Ascending aorta (tissue), 2 donors: ENCODE data around the gene ATP10A. TPM values are rescaled to one million over a fixed set of nuclear protein-coding genes. Genes with fewer than 3 reads are reported as not detected.
"Not testable (repeated sequence)": the region's sequence is repeated elsewhere in the genome, so short reads cannot be mapped to it uniquely, and the experiment has no call there.

Experiments
- DNase-seq, 2 donors: peaks; one replicate each; pipeline ENCODE4 v3.0.0-alpha.2; 2019; ENCODE audit warnings: low spot score in 2 of 2
- H3K27ac ChIP-seq, 2 donors: fragments of 200-600 bp; sonication (generic); one replicate each; pipeline ENCODE4 v1.5.1; 2016 to 2017; ENCODE audit warnings: mild to moderate bottlenecking in 1 of 2
- H3K27me3 ChIP-seq: fragments of 200-600 bp; sonication (generic); one replicate; pipeline ENCODE4 v1.5.1; 2017
- H3K36me3 ChIP-seq, 2 donors: fragments of 200-600 bp; sonication (generic); one replicate each; pipeline ENCODE4 v1.5.1; 2016
- H3K4me1 ChIP-seq, 2 donors: fragments of 200-600 bp; sonication (generic); one replicate each; pipeline ENCODE4 v1.5.1; 2016 to 2017; ENCODE audit warnings: mild to moderate bottlenecking in 1 of 2
- H3K4me3 ChIP-seq, 2 donors: fragments of 200-600 bp; sonication (generic); one replicate each; pipeline ENCODE4 v1.5.1; 2016 to 2017; ENCODE audit warnings: mild to moderate bottlenecking in 1 of 2
- H3K9me3 ChIP-seq, 2 donors: fragments of 200-600 bp; sonication (generic); one replicate each; pipeline ENCODE4 v1.5.1; 2016
- intact Hi-C: fragments of 100-400 bp; cut with DNase I; formaldehyde crosslinking; loops from one replicate; pipeline ENCODE4 v1.15.1; 2023
- total RNA-seq: library from RNA; depleted of rRNA; stranded (reverse); fragments of >200 nt; gene quantifications from one replicate; pipeline ENCODE4 v1.1.0, GENCODE V29; 2016
- TF ChIP-seq, protein P1 (sequence below), 3 experiments: fragments of 200-600 bp in 2 of 3; fragments of 450-650 bp in 1 of 3; sonication (generic) in 2 of 3; IDR thresholded peaks; one replicate each; pipeline ENCODE4 v1.5.1; 2016 to 2019; ENCODE audit warnings: antibody characterized with exemption in 3 of 3, mild to moderate bottlenecking in 1 of 3, moderate library complexity in 1 of 3

Gene ATP10A
- total RNA-seq, 1 donor from 2014 or later = 26.7 TPM

DNA sequence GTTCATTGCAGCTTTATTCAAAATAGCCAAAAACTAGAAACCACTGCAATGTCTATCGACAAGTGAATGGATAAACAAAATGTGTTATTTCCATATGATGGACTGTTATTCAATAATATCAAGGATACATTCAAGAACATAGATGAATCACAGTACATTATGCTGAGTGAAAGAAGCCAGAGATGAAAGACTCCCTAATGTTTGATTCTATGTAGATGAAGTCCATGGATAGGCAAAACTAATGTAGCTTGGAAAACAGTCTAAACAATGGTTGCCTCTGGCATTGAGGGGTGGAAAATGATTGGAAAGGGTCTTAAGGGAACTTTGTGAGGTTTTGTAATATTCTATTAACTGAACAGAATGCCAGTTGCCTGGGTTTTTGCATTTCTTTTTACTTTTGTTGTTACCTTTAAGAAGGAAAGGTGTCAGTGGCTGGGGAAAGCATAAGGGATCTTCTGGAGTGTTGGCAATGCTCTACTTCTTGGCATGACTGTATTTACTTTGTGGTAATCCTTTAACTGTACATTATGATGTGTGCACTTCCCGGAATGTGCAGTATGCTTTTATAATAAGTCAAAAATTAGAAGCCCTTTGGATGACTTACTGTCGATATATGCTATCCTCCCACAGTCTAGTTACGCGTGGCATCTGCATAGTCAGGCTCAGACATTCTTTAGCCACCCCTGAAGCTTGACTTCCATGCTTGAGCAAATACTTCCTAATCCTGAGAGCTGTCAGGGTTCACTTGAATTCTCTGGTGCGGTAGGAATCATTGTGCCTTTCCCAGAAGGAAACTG, 20.5 kb upstream of the ATP10A start:
- H3K27ac ChIP-seq = no peak overlapping the region

DNA sequence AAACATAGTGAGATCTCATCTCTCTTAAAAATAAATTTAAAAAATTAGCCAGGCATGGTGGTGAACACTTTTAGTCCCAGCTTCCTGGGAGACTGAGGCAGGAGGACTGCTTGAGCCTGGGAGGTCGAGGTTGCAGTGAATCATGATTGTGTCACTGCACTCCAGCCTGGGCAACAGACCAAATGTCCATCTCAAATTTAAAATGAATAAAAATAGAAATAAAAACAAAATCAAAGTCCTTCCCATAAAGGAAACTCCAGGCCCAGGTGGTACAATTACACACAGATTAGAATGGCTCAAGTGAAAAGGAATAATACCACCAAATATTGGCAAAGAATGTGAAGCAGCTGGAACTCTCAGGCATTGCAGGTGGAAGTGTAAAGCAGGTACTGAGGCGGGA, 19.3 kb upstream of the ATP10A start:
- no peak for DNase-seq
- intact Hi-C loops = no loop called here
- H3K36me3 ChIP-seq = no peaks in the 10 kb centered on the region
- H3K4me3 ChIP-seq = no peak overlapping the region
- TF ChIP-seq, protein P1, sequence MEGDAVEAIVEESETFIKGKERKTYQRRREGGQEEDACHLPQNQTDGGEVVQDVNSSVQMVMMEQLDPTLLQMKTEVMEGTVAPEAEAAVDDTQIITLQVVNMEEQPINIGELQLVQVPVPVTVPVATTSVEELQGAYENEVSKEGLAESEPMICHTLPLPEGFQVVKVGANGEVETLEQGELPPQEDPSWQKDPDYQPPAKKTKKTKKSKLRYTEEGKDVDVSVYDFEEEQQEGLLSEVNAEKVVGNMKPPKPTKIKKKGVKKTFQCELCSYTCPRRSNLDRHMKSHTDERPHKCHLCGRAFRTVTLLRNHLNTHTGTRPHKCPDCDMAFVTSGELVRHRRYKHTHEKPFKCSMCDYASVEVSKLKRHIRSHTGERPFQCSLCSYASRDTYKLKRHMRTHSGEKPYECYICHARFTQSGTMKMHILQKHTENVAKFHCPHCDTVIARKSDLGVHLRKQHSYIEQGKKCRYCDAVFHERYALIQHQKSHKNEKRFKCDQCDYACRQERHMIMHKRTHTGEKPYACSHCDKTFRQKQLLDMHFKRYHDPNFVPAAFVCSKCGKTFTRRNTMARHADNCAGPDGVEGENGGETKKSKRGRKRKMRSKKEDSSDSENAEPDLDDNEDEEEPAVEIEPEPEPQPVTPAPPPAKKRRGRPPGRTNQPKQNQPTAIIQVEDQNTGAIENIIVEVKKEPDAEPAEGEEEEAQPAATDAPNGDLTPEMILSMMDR (IDR thresholded peaks at IDR 0.05) = no peak
- no peaks in the 10 kb centered on the region for H3K27me3 ChIP-seq
- H3K27ac ChIP-seq = no peak overlapping the region
- no peaks in the 10 kb centered on the region for H3K9me3 ChIP-seq
- H3K4me1 ChIP-seq = peaks cover 0 to 6% of the 10 kb centered on the region in 2 donors

More for the DNA sequence above, 20.5 kb upstream of the ATP10A start:
- Histone ChIP-seq H3K4me3 (no peak overlapping the region), H3K36me3 (no peaks in the 10 kb centered on the region), H3K27me3 (no peaks in the 10 kb centered on the region), H3K4me1 (peaks cover 0 to 6% of the 10 kb centered on the region in 2 donors), H3K9me3 (no peaks in the 10 kb centered on the region)
- no peak for DNase-seq
- intact Hi-C loops = no loop called here
- TF ChIP-seq, protein P1 (IDR thresholded peaks at IDR 0.05) = no peak

DNA sequence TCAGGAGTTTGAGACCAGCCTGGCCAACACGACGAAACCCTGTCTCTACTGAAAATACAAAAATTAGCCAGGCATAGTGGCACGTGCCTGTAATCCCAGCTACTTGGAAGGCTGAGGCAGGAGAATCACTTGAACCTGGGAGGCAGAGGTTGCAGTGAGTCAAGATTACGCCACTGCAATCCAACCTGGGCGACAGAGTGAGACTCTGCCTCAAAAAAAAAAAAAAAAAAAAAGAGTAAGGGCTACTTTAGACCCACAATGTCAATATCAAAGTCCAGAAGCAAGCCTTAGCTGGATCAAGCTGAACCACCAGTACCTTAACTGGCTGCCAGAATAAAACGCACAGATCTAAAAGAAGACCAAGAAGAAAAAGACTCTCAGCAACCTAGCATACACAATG, 17.8 kb upstream of the ATP10A start:
- H3K27me3 ChIP-seq, intact Hi-C loops, H3K27ac ChIP-seq, H3K4me1 ChIP-seq, H3K36me3 ChIP-seq, H3K4me3 ChIP-seq, DNase-seq, H3K9me3 ChIP-seq: not testable (repeated sequence)

DNA sequence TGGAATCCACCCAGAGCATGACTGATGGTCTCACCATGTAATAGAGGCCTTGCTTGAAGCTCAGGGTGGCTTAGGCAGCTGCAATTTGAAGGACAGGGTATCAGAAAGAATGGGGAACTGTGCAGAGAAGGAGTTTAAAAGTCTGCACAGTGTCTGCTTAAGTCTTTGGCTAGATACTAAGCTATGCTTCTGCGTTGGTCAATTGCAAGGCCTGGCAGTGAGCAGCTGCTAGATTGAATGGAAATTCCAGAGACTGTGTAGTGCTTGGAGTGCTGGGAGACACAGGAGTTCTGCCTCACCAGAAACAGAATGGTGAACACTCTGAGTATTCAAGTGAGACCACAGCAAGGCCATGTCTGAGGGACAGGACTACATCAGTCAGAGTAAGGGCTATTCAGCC, 17.3 kb upstream of the ATP10A start:
- no peaks in the 10 kb centered on the region for H3K27me3 ChIP-seq
- H3K4me3 ChIP-seq = no peak overlapping the region
- intact Hi-C loops = no loop called here
- no peak overlapping the region for H3K27ac ChIP-seq
- TF ChIP-seq, protein P1 (IDR thresholded peaks at IDR 0.05) = no peak
- H3K36me3 ChIP-seq = no peaks in the 10 kb centered on the region
- no peaks in the 10 kb centered on the region for H3K9me3 ChIP-seq
- H3K4me1 ChIP-seq = no peaks in the 10 kb centered on the region
- DNase-seq = no peak

DNA sequence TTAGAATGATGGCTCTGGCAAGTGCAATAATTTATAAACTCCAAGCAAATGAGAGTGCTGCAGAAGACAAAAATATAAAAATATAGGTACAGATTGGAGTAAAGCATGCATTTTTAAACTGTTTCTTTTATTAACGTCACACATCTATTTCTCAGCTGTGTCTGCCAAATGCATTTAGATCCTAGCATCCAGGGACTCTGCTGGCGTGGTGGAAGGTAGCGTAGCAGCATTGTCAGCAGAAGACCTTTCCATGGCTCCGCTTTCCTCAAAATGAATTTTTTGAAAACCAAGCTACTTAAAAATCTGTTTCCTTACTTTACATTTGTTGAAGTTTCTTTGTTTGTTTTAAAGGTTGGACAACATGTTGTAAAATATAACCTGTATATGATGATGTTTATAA, 16.3 kb upstream of the ATP10A start:
- no peak for DNase-seq
- no peaks in the 10 kb centered on the region for H3K4me1 ChIP-seq
- H3K27me3 ChIP-seq = no peaks in the 10 kb centered on the region
- H3K36me3 ChIP-seq = no peaks in the 10 kb centered on the region
- no peak overlapping the region for H3K4me3 ChIP-seq
- TF ChIP-seq, protein P1 (IDR thresholded peaks at IDR 0.05) = no peak
- no peaks in the 10 kb centered on the region for H3K9me3 ChIP-seq
- H3K27ac ChIP-seq = no peak overlapping the region
- intact Hi-C loops = no loop called here

DNA sequence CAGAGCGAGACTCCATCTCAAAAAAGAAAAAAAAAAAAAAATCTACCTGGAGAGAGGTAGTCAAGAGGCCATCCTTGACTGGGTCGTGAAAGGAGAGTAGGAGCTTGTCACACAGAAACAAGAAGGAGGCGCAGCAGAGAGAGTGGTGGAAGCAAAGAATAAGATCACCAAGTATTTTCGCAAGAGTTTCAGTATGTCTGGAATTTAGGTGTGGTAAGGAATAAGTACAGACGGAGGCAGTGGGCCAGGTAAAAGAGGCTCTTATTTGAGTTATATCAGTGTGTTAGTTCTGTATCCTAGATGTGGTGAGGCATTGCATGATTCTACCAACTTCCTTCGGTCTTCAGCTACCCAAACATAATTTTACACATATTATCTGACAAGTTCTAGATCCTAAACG, 14.6 kb upstream of the ATP10A start:
- Histone ChIP-seq H3K27me3 (no peaks in the 10 kb centered on the region), H3K9me3 (no peaks in the 10 kb centered on the region), H3K36me3 (no peaks in the 10 kb centered on the region), H3K27ac (no peak overlapping the region), H3K4me1 (no peaks in the 10 kb centered on the region), H3K4me3 (no peak overlapping the region)
- DNase-seq = no peak
- TF ChIP-seq, protein P1 (IDR thresholded peaks at IDR 0.05) = no peak
- intact Hi-C loops = no loop called here
